K562 (cell line): ENCODE data around the gene RET. TPM values are rescaled to one million over a fixed set of nuclear protein-coding genes. Genes with fewer than 3 reads are reported as not detected.

Experiments used
- FOXO4 ChIP-seq: fragments of 450-650 bp; formaldehyde crosslinking; IDR thresholded peaks from 2 replicates; pipeline ENCODE4 v1.4.0; 2020; ENCODE audit warnings: mild to moderate bottlenecking, moderate library complexity
- GABPB1 ChIP-seq: sonication (generic); formaldehyde crosslinking; IDR thresholded peaks from 2 replicates; pipeline ENCODE4 v1.8.0; 2022; ENCODE audit warnings: mild to moderate bottlenecking, missing genetic modification reagents
- MCM3 ChIP-seq: fragments of 450-650 bp; IDR thresholded peaks from 2 replicates; pipeline ENCODE4 v1.6.1; 2016
- PKNOX1 ChIP-seq: fragments of 450-650 bp; IDR thresholded peaks from 2 replicates; pipeline ENCODE4 v1.6.1; 2016
- PTTG1 ChIP-seq: fragments of 450-650 bp; IDR thresholded peaks from 2 replicates; pipeline ENCODE4 v1.6.1; 2016; ENCODE audit warnings: low read depth, mild to moderate bottlenecking, missing genetic modification characterization, missing compliant biosample characterization
- RREB1 ChIP-seq: fragments of 250-450 bp; sonication (Bioruptor Pico); IDR thresholded peaks from 2 replicates; pipeline ENCODE4 v1.4.0; 2020
- ZNF224 ChIP-seq: sonication (generic); formaldehyde crosslinking; IDR thresholded peaks from 2 replicates; pipeline ENCODE4 v1.8.0; 2022; ENCODE audit warnings: mild to moderate bottlenecking, missing genetic modification reagents
- ZNF436 ChIP-seq: fragments of 250-450, 450-650 bp; sonication (Bioruptor Pico); formaldehyde crosslinking; IDR thresholded peaks from 2 replicates; pipeline ENCODE4 v1.7.0; 2020; ENCODE audit warnings: mild to moderate bottlenecking
- ZNF584 ChIP-seq: fragments of 200-800 bp; sonication (Bioruptor generic); IDR thresholded peaks from 2 replicates; pipeline ENCODE4 v1.6.1; 2016; ENCODE audit warnings: low read depth, mild to moderate bottlenecking, missing genetic modification characterization, missing compliant biosample characterization
- ZNF75A ChIP-seq: fragments of 450-650 bp; formaldehyde crosslinking; IDR thresholded peaks from 2 replicates; pipeline ENCODE4 v1.4.0; 2020; ENCODE audit warnings: mild to moderate bottlenecking
- polyA plus RNA-seq, 8 experiments: library from polyadenylated mRNA; depleted of rRNA in 4 of 8; stranded (reverse) in 5 of 8; unstranded in 3 of 8; fragments of >200 nt; fragmentation: Nextera tagmentation in 2 of 8; fragmentation: Illumina TruSeq in 1 of 8; extraction: Ambion mirVana in 2 of 8; extraction: Trizol in 1 of 8; gene quantifications; 2 replicates each; pipeline versions ENCODE4 v1.2.1 to v1.2.3, GENCODE V29; 2011 to 2014; ENCODE audit warnings: inconsistent platforms in 1 of 8, missing spikeins in 1 of 8
- total RNA-seq, 7 experiments: library from RNA; depleted of rRNA in 6 of 7; stranded (reverse); fragments of >200 nt in 6 of 7; fragmentation: Illumina TruSeq in 2 of 7; extraction: Trizol in 2 of 7; gene quantifications; 2 replicates each; pipeline versions ENCODE4 v1.2.1 to v1.2.3, GENCODE V29; 2011 to 2021; ENCODE audit warnings: low replicate concordance in 1 of 7

RET gene
- total and polyA plus RNA-seq, 9 of the 15 experiments (the other 6 are each of a cell fraction or from before 2014, with no cell fraction given), result 0.04 to 0.05 TPM; not detected in 7

GRCh38 chr10:43082087-43082486, 5.2 kb downstream of the RET start (continued):
- TF ChIP-seq ZNF584 (CRISPR knock-in tag) (no peak), ZNF75A (CRISPR knock-in tag) (no peak), ZNF224 (CRISPR knock-in tag) (no peak), MCM3 (no peak), GABPB1 (no peak), ZNF436 (CRISPR knock-in tag) (no peak), PKNOX1 (no peak), RREB1 (CRISPR knock-in tag) (no peak), FOXO4 (CRISPR knock-in tag) (no peak), PTTG1 (tag) (no peak)
